ENCODE data around the gene LY9. TPM values are rescaled to one million over a fixed set of nuclear protein-coding genes. Genes with fewer than 3 reads are reported as not detected.

LY9 gene
- total and polyA plus RNA-seq, 9 of the 15 experiments (the other 6 are each of a cell fraction or from before 2014, with no cell fraction given): not detected

- H3K27me3 ChIP-seq (ENCODE audit: control insufficient read depth in 2 of 2, insufficient read depth in 2 of 2, low read length in 2 of 2): peaks cover 2 to 20% of the 10 kb centered on the region in 2 experiments; a peak in 2 of 5 replicates
- CTCF ChIA-PET (ENCODE audit: low intra/inter-chr PET ratio): interaction anchor here (0.6 to 2.3 kb wide), 3 partner anchors 115 to 322 kb away, joined by 3 to 18 read pairs (median 7); partner anchors contain the start of gene ITLN2
- H3K9me1 ChIP-seq (ENCODE audit: control insufficient read depth, insufficient read depth, low read length): no peaks in the 10 kb centered on the region
- H3K36me3 ChIP-seq (ENCODE audit: control insufficient read depth, insufficient read depth, low read length): no peaks in the 10 kb centered on the region
- 4% methylated on average over 3 of the region's 3 CpGs for WGBS (ENCODE audit: insufficient coverage, low coverage, missing lambda C conversion rate)
- DNase-seq (ENCODE audit: extremely low read depth in 1 of 4, low spot score in 3 of 4) (no peak), ATAC-seq (no peak), FAIRE-seq (no peak)
- no peaks in the 10 kb centered on the region for H4K20me1 ChIP-seq (replicated peaks; ENCODE audit: control insufficient read depth, insufficient read depth, low read length)
- H2AFZ ChIP-seq (ENCODE audit: low read depth, low read length): no peak overlapping the region
- no peaks in the 10 kb centered on the region for H3K79me2 ChIP-seq (ENCODE audit: control insufficient read depth, insufficient read depth, low read length)
- TF ChIP-seq TEAD4 (IDR thresholded peaks at IDR 0.05; ENCODE audit: low read length): peak; percentile 27; the same call in 1 of the 2 replicates
- TF ChIP-seq TEAD4 (CRISPR knock-in tag; IDR thresholded peaks at IDR 0.05; ENCODE audit: borderline replicate concordance): no peak
- TF ChIP-seq CTBP1 (IDR thresholded peaks at IDR 0.05; ENCODE audit: borderline replicate concordance): 0 out of 2 replicates have a peak, but pooled peaks have one; percentile 13
- peak; percentile 4; the same call in 1 of the 2 replicates for TF ChIP-seq CBFA2T3 (IDR thresholded peaks at IDR 0.05)
- TF ChIP-seq KLF16 (IDR thresholded peaks at IDR 0.05): no peak
- 0 out of 5 replicates have a peak, but pooled peaks cover 0 to 3% of the 10 kb centered on the region in 2 experiments for H3K4me1 ChIP-seq (replicated peaks in 1 of 2; ENCODE audit: control insufficient read depth in 2 of 2, insufficient read depth in 2 of 2, low read length in 2 of 2)
- no peaks in the 10 kb centered on the region for H3K9me3 ChIP-seq (replicated peaks; ENCODE audit: control insufficient read depth, insufficient read depth, low read depth, low read length)
- intact Hi-C loops (cut with micrococcal nuclease) (loop anchor here (1.0 to 10.0 kb wide), 4 partner anchors 116 to 339 kb away; partner anchors contain the start of genes B4GALT3 and KLHDC9), in situ Hi-C loops (cut with MboI) (loop anchor here (5.0 to 25.0 kb wide), 2 partner anchors 117 to 252 kb away; partner anchors contain the start of genes ITLN2, KLHDC9 and NECTIN4)
- H3K9ac ChIP-seq (ENCODE audit: insufficient read depth in 1 of 2, low read depth in 2 of 2, low read length in 2 of 2): no peak overlapping the region
- no peak overlapping the region for H3K4me2 ChIP-seq (ENCODE audit: insufficient read depth, low read length)
- H3K27ac ChIP-seq (ENCODE audit: extremely low read depth, low read depth, low read length): no peak overlapping the region
- BruUV-seq (replicated peaks): no TSS peak
- POLR2A ChIA-PET: interaction anchor here (0.6 kb wide), 1 partner anchor 476 kb away, joined by 4 read pairs; no protein-coding TSS in a partner anchor
- H3K4me3 ChIP-seq: no peak overlapping the region
Observed at GRCh38 chr1:160835751-160836150, 39.8 kb downstream of the LY9 start.

GRCh38 chr1:160836561-160836960, 40.6 kb downstream of the LY9 start:
- DNase-seq (ENCODE audit: extremely low read depth in 1 of 4, low spot score in 3 of 4) (no peak), ATAC-seq (no peak), FAIRE-seq (no peak)
- WGBS (ENCODE audit: insufficient coverage, low coverage, missing lambda C conversion rate): 5% methylated on average over 3 of the region's 3 CpGs
- in situ Hi-C loops (cut with MboI): loop anchor here (5.0 to 25.0 kb wide), 2 partner anchors 116 to 251 kb away; partner anchors contain the start of genes ITLN2, KLHDC9 and NECTIN4
- Histone ChIP-seq H2AFZ (ENCODE audit: low read depth, low read length) (no peak overlapping the region), H3K36me3 (ENCODE audit: control insufficient read depth, insufficient read depth, low read length) (no peaks in the 10 kb centered on the region), H3K9me3 (replicated peaks; ENCODE audit: control insufficient read depth, insufficient read depth, low read depth, low read length) (no peaks in the 10 kb centered on the region), H3K79me2 (ENCODE audit: control insufficient read depth, insufficient read depth, low read length) (no peaks in the 10 kb centered on the region), H3K4me2 (ENCODE audit: insufficient read depth, low read length) (no peak overlapping the region), H3K27ac (ENCODE audit: extremely low read depth, low read depth, low read length) (no peak overlapping the region), H3K4me1 (replicated peaks in 1 of 2; ENCODE audit: control insufficient read depth in 2 of 2, insufficient read depth in 2 of 2, low read length in 2 of 2) (0 out of 5 replicates have a peak, but pooled peaks cover 0 to 3% of the 10 kb centered on the region in 2 experiments), H4K20me1 (replicated peaks; ENCODE audit: control insufficient read depth, insufficient read depth, low read length) (no peaks in the 10 kb centered on the region), H3K4me3 (no peak overlapping the region), H3K9me1 (ENCODE audit: control insufficient read depth, insufficient read depth, low read length) (no peaks in the 10 kb centered on the region), H3K27me3 (ENCODE audit: control insufficient read depth in 2 of 2, insufficient read depth in 2 of 2, low read length in 2 of 2) (peaks cover 2 to 25% of the 10 kb centered on the region in 2 experiments; a peak in 2 of 5 replicates), H3K9ac (ENCODE audit: insufficient read depth in 1 of 2, low read depth in 2 of 2, low read length in 2 of 2) (no peak overlapping the region)
- intact Hi-C loops (cut with micrococcal nuclease): loop anchor here (5.0 to 10.0 kb wide), 2 partner anchors 261 to 338 kb away; partner anchors contain the start of genes B4GALT3 and KLHDC9
- BruUV-seq (replicated peaks): no TSS peak
- ChIA-PET CTCF (ENCODE audit: low intra/inter-chr PET ratio) (interaction anchor here (2.3 kb wide), 1 partner anchor 115 kb away, joined by 18 read pairs; no protein-coding TSS in a partner anchor), POLR2A (interaction anchor here (0.6 to 1.2 kb wide), 3 partner anchors 11 to 163 kb away, joined by 3 to 6 read pairs (median 3); no protein-coding TSS in a partner anchor)
- no peak for TF ChIP-seq ZNF668 (CRISPR knock-in tag; IDR thresholded peaks at IDR 0.05)
- TF ChIP-seq TCF3 (CRISPR knock-in tag; IDR thresholded peaks at IDR 0.05): no peak
- no peak for TF ChIP-seq CHD4 (IDR thresholded peaks at IDR 0.05; ENCODE audit: insufficient read depth, insufficient replicate concordance, low read depth, low read length, poor library complexity, severe bottlenecking)
- no peak for TF ChIP-seq STAT5B (CRISPR knock-in tag; IDR thresholded peaks at IDR 0.05)
- no peak for TF ChIP-seq ZNF740 (CRISPR knock-in tag; IDR thresholded peaks at IDR 0.05)
- no peak for TF ChIP-seq ZNF740 (tag; IDR thresholded peaks at IDR 0.05)
- TF ChIP-seq FUS (optimal IDR thresholded peaks at IDR 0.05; ENCODE audit: low read depth, low read length): no peak
- no peak for TF ChIP-seq WHSC1 (IDR thresholded peaks at IDR 0.05; ENCODE audit: low read length)

Data from K562 (cell line).